Endothelial cell of umbilical vein (primary cell): Measurements from ENCODE around the gene NOSIP. TPM values are rescaled to one million over a fixed set of nuclear protein-coding genes. Genes with fewer than 3 reads are reported as not detected.

ENCODE experiments used
- BruUV-seq: library from RNA; stranded (reverse); fragments of 400-500 nt; replicated peaks from 2 replicates; lab custom pipeline; 2021; lab: Mats Ljungman, UMichigan
- CTCF ChIA-PET: fragments of 300-600, 350-600 bp; sonication (Branson Sonifier 250); formaldehyde crosslinking; loops from one replicate; lab custom pipeline; 2021; ENCODE audit warnings: antibody characterized with exemption, inconsistent platforms; lab: Charles Lee
- POLR2A ChIA-PET: fragments of 300-600, 350-600 bp; sonication (Branson Sonifier 250); formaldehyde crosslinking; loops from one replicate; lab custom pipeline; 2021; ENCODE audit warnings: antibody characterized with exemption, inconsistent platforms; lab: Charles Lee
- DNase-seq: peaks from one replicate; pipeline ENCODE4 v3.0.0-alpha.2; 2011; ENCODE audit warnings: low read depth, low spot score
- FAIRE-seq: peaks from 2 replicates; lab custom pipeline; 2011; peaks lifted over from hg19 to GRCh38; lab: Jason Lieb, UNC
- H2AFZ ChIP-seq: 2 replicates; pipeline ENCODE4 v1.6.0; 2012; ENCODE audit warnings: low read depth, low read length, control low read depth, inconsistent platforms
- H3K27ac ChIP-seq: 2 replicates; pipeline ENCODE4 v1.5.1; 2011; ENCODE audit warnings: low read depth, mild to moderate bottlenecking, control low read depth, low read length, moderate library complexity; ENCODE audit not compliant: insufficient read depth
- H3K27me3 ChIP-seq, 2 experiments: 2 replicates each; pipeline versions ENCODE4 v1.6.0 to v1.6.1; 2011; ENCODE audit warnings: low read length in 2 of 2, mixed read lengths in 1 of 2; ENCODE audit not compliant: control insufficient read depth in 2 of 2, insufficient read depth in 2 of 2
- H3K36me3 ChIP-seq, 2 experiments: 2 replicates in 1 of 2; 3 replicates in 1 of 2; pipeline ENCODE4 v1.5.1; 2011; ENCODE audit warnings: low read length in 2 of 2, mild to moderate bottlenecking in 1 of 2, moderate library complexity in 1 of 2; ENCODE audit not compliant: control insufficient read depth in 2 of 2, insufficient read depth in 2 of 2; ENCODE audit errors: extremely low read depth in 1 of 2
- H3K4me1 ChIP-seq: 3 replicates; pipeline ENCODE4 v1.5.1; 2011; ENCODE audit warnings: mild to moderate bottlenecking, low read length; ENCODE audit not compliant: control insufficient read depth, insufficient read depth; ENCODE audit errors: extremely low read depth
- H3K4me2 ChIP-seq: 2 replicates; pipeline ENCODE4 v1.6.1; 2011; ENCODE audit warnings: low read length, control low read depth, mixed read lengths; ENCODE audit not compliant: insufficient read depth
- H3K4me3 ChIP-seq, 3 experiments: fragments of 200-600 bp in 1 of 3; sonication (generic), shearing (Covaris generic) in 1 of 3; replicated peaks in 1 of 3; 2 replicates each; pipeline ENCODE4 v1.5.1; 2011 to 2016; ENCODE audit warnings: control low read depth in 3 of 3, low read length in 3 of 3, mild to moderate bottlenecking in 2 of 3, inconsistent platforms in 1 of 3, low read depth in 1 of 3, moderate library complexity in 1 of 3; ENCODE audit not compliant: insufficient read depth in 1 of 3
- H3K79me2 ChIP-seq: 2 replicates; pipeline ENCODE4 v1.6.0; 2012; ENCODE audit warnings: low read length, inconsistent platforms; ENCODE audit not compliant: control insufficient read depth, insufficient read depth
- H3K9ac ChIP-seq: replicated peaks from 2 replicates; pipeline ENCODE3; 2011; ENCODE audit warnings: low read length, control low read depth; ENCODE audit not compliant: insufficient read depth; ENCODE audit errors: extremely low read depth
- H3K9me1 ChIP-seq: replicated peaks from 3 replicates; pipeline ENCODE4 v1.6.0; 2011; ENCODE audit warnings: mild to moderate bottlenecking, low read length; ENCODE audit not compliant: control insufficient read depth, insufficient read depth; ENCODE audit errors: extremely low read depth
- H3K9me3 ChIP-seq: replicated peaks from 2 replicates; pipeline ENCODE4 v1.5.1; 2012; ENCODE audit warnings: low read length, inconsistent platforms; ENCODE audit not compliant: control insufficient read depth, insufficient read depth
- H4K20me1 ChIP-seq: replicated peaks from 2 replicates; pipeline ENCODE3; 2011; ENCODE audit warnings: mild to moderate bottlenecking, low read length; ENCODE audit not compliant: control insufficient read depth, insufficient read depth; ENCODE audit errors: extremely low read depth
- EZH2 ChIP-seq: IDR thresholded peaks from 2 replicates; pipeline ENCODE4 v1.6.1; 2012; ENCODE audit warnings: borderline replicate concordance, low read depth, mild to moderate bottlenecking, moderate library complexity, low read length, inconsistent platforms; ENCODE audit not compliant: severe bottlenecking
- FOS ChIP-seq: IDR thresholded peaks from 2 replicates; pipeline ENCODE4 v1.6.1; 2011; ENCODE audit warnings: mild to moderate bottlenecking, low read length, moderate library complexity, borderline replicate concordance; ENCODE audit not compliant: insufficient read depth
- GATA2 ChIP-seq: IDR thresholded peaks from 2 replicates; pipeline ENCODE4 v1.7.0; 2011; ENCODE audit warnings: low read depth, mild to moderate bottlenecking, moderate library complexity, mixed read lengths, low read length; ENCODE audit not compliant: insufficient read length, insufficient read depth
- JUN ChIP-seq: IDR thresholded peaks from 2 replicates; pipeline ENCODE4 v1.6.1; 2011; ENCODE audit warnings: borderline replicate concordance, low read depth; ENCODE audit not compliant: insufficient read length, insufficient read depth
- MYC ChIP-seq: IDR thresholded peaks from one replicate; pipeline ENCODE4 v1.6.1; 2011; ENCODE audit warnings: mild to moderate bottlenecking, low read depth, low read length
- POLR2A ChIP-seq: IDR thresholded peaks from 2 replicates; pipeline ENCODE4 v1.6.1; 2012; ENCODE audit warnings: low read depth, mild to moderate bottlenecking, control low read depth, low read length
- POLR2AphosphoS5 ChIP-seq: IDR thresholded peaks from 2 replicates; pipeline ENCODE4 v1.6.1; 2012; ENCODE audit warnings: low read depth, mild to moderate bottlenecking, control low read depth, low read length, moderate library complexity; ENCODE audit not compliant: insufficient read depth
- dilution Hi-C: fragments of 300-500 bp; cut with MboI; formaldehyde crosslinking; loops from one replicate; pipeline ENCODE4 v1.15.0; 2019; ENCODE audit warnings: low sequenced_read_pairs; ENCODE audit not compliant: extremely low pct_ligation_motif_present
- intact Hi-C: fragments of 100-400 bp; cut with micrococcal nuclease; formaldehyde crosslinking; loops from one replicate; pipeline ENCODE4 v1.10.0; 2022
- polyA plus RNA-seq, 4 experiments: library from polyadenylated mRNA; depleted of rRNA in 3 of 4; stranded (reverse) in 3 of 4; unstranded in 1 of 4; fragments of >200 nt; gene quantifications; 2 replicates each; pipeline versions ENCODE4 v1.2.1 to v1.2.3, GENCODE V29; 2011 to 2012; ENCODE audit warnings: missing spikeins in 1 of 4
- total RNA-seq: library from RNA; stranded (reverse); gene quantifications from 2 replicates; pipeline ENCODE4 v1.2.3, GENCODE V29; 2021
- TF ChIP-seq, protein P1 (sequence below): IDR thresholded peaks from 2 replicates; pipeline ENCODE4 v1.6.1; 2011; ENCODE audit not compliant: insufficient read depth, insufficient read length
- TF ChIP-seq, protein P2 (sequence below), 2 donors: IDR thresholded peaks; 1 replicate in 1 of 2; 2 replicates in 1 of 2; pipeline ENCODE4 v1.5.1; 2011; ENCODE audit warnings: low read length in 2 of 2, mild to moderate bottlenecking in 2 of 2, moderate library complexity in 2 of 2, control low read depth in 1 of 2, inconsistent platforms in 1 of 2, low read depth in 1 of 2; ENCODE audit not compliant: insufficient read depth in 1 of 2; ENCODE audit errors: extremely low read depth in 1 of 2

Gene NOSIP
- total and polyA plus RNA-seq, 2 donors (not counting 3 experiments of a cell fraction or from before 2014, with no cell fraction given): 77.5 to 128 TPM

DNA sequence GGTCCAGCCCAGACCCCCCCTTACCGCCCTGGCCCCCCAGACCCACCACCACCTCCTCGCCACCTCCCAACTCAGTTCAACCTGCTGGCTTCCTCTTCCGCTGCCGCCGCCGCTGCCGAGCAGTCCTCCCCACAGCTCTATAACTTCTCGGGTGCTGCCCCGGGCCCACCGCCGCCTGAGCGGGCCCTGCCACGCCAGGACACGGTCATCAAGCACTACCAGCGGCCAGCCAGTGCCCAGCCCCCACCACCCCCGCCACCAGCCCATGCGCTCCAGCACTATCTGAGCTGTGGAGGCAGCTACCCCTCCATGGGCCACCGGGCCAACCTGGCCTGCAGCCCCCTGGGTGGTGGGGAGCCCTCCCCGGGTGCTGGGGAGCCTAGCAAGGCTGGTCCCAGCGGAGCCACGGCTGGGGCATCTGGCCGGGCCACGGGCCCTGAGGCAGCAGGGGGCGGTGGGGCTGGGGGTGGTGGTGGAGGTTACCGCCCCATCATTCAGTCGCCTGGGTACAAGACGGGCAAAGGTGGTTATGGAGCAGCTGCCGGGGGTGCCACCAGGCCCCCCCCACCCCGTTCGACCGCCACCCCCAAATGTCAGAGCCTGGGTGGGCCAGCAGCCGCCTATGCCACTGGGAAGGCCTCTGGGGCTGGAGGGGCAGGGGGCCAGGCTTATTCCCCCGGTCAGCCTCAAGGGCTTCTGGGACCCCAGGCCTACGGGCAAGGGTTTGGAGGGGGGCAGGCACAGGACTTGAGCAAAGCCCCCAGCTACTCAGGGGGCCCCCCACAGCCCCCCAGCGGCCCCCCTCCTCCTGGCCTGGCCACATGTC lies 14.8 kb upstream of the NOSIP start:
- H3K27ac ChIP-seq: no peak overlapping the region
- FAIRE-seq (no peak), DNase-seq (no peak)
- POLR2A ChIA-PET: no interaction called here
- H3K36me3 ChIP-seq: peaks cover 8 to 32% of the 10 kb centered on the region in 2 experiments
- TF ChIP-seq JUN (no peak), POLR2A (no peak), EZH2 (no peak), FOS (no peak), POLR2AphosphoS5 (no peak), MYC (no peak), GATA2 (no peak)
- TF ChIP-seq, protein P1, sequence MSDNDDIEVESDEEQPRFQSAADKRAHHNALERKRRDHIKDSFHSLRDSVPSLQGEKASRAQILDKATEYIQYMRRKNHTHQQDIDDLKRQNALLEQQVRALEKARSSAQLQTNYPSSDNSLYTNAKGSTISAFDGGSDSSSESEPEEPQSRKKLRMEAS: no peak
- TF ChIP-seq, protein P2, sequence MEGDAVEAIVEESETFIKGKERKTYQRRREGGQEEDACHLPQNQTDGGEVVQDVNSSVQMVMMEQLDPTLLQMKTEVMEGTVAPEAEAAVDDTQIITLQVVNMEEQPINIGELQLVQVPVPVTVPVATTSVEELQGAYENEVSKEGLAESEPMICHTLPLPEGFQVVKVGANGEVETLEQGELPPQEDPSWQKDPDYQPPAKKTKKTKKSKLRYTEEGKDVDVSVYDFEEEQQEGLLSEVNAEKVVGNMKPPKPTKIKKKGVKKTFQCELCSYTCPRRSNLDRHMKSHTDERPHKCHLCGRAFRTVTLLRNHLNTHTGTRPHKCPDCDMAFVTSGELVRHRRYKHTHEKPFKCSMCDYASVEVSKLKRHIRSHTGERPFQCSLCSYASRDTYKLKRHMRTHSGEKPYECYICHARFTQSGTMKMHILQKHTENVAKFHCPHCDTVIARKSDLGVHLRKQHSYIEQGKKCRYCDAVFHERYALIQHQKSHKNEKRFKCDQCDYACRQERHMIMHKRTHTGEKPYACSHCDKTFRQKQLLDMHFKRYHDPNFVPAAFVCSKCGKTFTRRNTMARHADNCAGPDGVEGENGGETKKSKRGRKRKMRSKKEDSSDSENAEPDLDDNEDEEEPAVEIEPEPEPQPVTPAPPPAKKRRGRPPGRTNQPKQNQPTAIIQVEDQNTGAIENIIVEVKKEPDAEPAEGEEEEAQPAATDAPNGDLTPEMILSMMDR (IDR thresholded peaks at IDR 0.05; ENCODE audit: extremely low read depth in 1 of 2, insufficient read depth in 1 of 2, low read depth in 1 of 2, low read length in 2 of 2): no peak
- no peaks in the 10 kb centered on the region for H3K9me3 ChIP-seq
- no peak overlapping the region for H3K4me2 ChIP-seq
- no TSS peak for BruUV-seq
- H3K4me1 ChIP-seq: peaks cover 16% of the 10 kb centered on the region
- H3K79me2 ChIP-seq: peaks cover 48% of the 10 kb centered on the region
- no peak overlapping the region for H3K9ac ChIP-seq
- no peak overlapping the region for H3K4me3 ChIP-seq
- CTCF ChIA-PET: no interaction called here
- H2AFZ ChIP-seq: no peak overlapping the region
- no peaks in the 10 kb centered on the region for H4K20me1 ChIP-seq
- H3K9me1 ChIP-seq: no peaks in the 10 kb centered on the region
- H3K27me3 ChIP-seq: no peaks in the 10 kb centered on the region
- dilution Hi-C loops: no loop called here
- intact Hi-C loops: loop anchor here (5.0 kb wide), 1 partner anchor 272 kb away; the partner anchor contains the start of gene PNKP
